T1000 (cell line): Measurements from ENCODE around the gene RGL3.
A peak's percentile ranks its signal among the peaks of the same experiment; 100 is the strongest.
"Not testable (repeated sequence)": the region's sequence is repeated elsewhere in the genome, so short reads cannot be mapped to it uniquely, and the experiment has no call there.

Source experiments
- DNase-seq: peaks from one replicate; lab custom pipeline; 2025; ENCODE audit warnings: mixed read lengths; lab: John Stamatoyannopoulos, UW

The RGL3 gene

DNA sequence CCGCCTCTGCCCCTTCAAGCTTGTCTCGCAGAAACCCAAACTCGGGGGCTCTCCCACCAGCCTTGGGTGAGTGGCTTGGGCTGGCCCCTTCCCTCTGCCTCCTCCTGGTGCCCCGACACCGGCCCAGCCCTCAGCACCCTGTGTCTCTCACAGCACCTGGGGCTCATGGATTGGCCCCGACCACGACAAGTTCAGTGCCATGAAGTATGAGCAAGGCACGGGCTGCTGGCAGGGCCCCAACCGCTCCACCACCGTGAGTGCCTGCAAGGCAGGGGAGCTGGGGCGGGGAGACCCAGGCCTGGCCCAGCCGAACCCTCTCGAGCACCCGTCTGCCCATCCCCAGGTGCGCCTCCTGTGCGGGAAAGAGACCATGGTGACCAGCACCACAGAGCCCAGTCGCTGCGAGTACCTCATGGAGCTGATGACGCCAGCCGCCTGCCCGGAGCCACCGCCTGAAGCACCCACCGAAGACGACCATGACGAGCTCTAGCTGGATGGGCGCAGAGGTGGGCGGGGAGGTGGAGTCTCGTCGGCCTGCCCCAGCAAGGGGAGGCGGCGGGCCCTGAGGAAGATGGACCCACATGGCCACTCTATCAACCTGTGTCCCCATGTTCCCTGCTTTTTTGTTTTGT, 29.9 kb upstream of the RGL3 start:
- DNase-seq = no peak

DNA sequence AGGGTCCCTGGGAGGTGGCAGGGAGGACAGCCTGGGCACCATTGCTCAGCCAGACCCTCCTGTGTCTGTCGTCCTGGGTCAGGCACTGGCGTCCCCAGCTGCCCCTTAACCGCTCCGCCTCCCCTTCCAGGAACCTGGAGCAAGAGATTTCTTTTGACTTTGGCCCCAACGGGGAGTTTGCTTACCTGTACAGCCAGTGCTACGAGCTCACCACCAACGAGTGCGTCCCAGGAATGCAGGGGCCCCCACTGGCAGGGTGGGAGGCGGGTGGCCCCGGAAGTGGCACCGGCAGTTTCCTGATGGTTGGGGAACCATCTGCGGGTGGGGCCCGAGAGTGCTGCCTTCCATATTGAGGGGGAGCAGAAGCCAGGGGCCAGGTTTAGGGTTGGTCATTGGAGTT, 29.3 kb upstream of the RGL3 start:
- no peak for DNase-seq

DNA sequence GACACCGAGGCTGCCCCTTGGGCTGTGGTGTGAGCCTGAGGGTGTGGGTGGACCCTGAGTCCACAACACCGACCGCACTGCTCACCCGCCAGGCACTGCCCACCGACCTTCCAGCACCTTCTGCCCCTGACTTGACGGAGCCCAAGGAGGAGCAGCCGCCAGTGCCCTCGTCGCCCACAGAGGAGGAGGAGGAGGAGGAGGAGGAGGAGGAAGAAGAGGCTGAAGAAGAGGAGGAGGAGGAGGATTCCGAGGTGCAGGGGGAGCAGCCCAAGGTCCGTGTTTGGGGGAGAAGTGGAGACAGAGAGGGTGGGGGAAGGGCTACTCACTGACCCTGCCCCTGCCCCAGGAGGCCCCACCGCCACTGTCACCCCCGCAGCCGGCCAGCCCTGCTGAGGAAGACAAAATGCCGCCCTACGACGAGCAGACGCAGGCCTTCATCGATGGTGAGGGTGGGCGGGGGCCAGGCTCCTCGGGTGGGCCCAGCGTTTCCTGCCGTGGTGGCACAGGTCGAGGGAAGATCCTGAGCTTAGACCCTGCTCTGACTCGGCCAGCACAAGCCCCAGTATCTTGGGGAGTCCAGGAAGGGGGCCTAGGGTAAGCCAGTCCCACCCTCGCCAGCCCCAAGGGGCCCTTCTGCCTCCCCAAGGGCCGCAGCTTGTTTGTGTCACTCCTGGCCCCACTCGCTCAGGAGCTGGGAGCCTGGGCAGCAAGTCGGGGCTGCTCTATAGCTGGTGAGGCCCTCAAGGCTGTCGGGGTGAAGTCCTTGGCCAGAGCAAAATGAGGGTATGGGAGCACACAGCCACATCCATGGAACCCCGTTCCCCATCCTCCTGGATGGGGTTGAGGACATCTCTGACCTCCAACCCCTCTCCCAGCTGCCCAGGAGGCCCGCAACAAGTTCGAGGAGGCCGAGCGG, 28.5 kb upstream of the RGL3 start:
- DNase-seq = no peak

- DNase-seq = peak; percentile 4
These were observed 27.7 kb upstream of the RGL3 start for GRCh38 chr19:11446652-11447301.

- no peak for DNase-seq
These were observed 27.1 kb upstream of the RGL3 start for GRCh38 chr19:11446271-11446651.

DNA sequence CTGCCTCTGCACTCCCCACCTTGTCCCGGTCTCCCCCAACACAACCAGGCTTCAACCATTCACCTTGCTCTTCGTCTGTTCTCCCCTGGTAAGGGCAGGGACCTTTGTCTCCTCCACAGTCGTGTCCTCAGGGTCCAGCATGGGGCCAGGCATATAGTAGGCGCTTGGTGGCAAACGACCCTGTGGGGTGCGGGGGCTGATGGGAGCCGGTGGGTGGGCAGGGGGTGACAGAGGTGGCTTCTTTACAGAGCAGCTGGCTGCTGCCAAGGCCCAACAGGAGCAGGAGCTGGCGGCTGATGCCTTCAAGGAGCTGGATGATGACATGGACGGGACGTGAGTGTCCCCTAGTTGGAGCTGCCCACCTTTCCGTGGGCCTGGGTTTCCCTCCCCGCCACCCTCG, 26.0 kb upstream of the RGL3 start:
- DNase-seq = no peak

- DNase-seq = no peak
These were observed 24.9 kb upstream of the RGL3 start for GRCh38 chr19:11444059-11444458.

DNA sequence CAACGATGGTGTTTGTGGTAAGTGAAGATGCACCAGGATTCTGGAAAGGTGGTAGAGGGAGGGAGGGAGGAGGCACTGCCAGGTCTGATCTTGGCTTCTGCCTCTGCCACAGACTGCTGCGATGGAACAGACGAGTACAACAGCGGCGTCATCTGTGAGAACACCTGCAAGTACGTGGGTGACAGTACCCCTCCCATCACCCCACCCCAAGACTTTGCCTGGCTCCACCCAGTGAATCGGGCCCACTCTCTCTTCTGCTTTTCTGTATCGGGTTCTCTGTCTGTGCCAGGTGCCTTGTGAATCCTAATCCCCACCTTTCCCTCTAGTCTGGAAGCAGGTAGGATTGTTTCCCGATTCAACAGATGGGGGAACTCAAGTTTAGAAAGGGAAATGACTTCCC, 18.8 kb upstream of the RGL3 start:
- no peak for DNase-seq

GRCh38 chr19:11435833-11436313, 16.8 kb upstream of the RGL3 start:
- no peak for DNase-seq

DNA sequence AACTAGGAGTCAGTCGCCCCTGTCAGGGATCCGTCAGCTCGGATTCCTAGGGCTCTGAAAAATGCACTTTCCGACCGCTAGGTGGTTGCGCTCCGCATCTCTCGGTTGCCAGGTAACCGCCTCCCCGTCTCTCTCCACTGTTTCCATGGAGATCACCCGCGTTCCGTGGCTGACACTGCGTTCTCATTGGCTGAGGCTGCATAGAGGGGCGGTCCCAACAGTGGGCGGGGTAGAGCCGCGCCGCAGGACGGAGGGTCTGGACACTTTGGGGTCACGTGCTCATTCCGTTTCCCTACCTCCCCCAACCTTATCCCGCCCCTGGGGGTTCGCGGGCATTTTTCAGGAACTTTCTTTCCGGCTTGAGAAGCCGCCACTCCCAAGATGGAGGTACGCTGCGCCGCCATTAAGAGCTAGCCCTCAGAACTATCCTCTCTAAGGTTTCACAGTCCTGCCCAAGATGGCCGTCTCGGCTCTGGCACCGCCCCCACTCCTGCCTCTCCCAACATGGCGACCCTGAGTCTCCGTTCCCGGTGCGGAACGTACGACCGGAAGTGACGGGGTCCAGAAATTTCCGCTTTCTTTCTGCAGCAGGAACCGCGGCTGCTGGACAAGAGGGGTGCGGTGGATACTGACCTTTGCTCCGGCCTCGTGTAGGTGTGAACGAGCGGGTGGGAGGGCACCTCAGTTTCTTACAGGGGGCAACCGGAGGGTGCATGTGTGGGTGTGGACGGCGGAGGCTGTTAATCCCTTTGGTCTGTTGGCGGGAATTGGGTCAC, 16.1 kb upstream of the RGL3 start, which contains the start of the genes ODAD3 and PRKCSH:
ODAD3 (minus strand) TSS at position 65 of the 776 bp plus-strand sequence. CDS start 105 bp downstream, outside the sequence.
PRKCSH (plus strand) TSS at position 579 of the 776 bp plus-strand sequence. CDS start 483 bp downstream, outside the sequence.
- peak; percentile 99 for DNase-seq

DNA sequence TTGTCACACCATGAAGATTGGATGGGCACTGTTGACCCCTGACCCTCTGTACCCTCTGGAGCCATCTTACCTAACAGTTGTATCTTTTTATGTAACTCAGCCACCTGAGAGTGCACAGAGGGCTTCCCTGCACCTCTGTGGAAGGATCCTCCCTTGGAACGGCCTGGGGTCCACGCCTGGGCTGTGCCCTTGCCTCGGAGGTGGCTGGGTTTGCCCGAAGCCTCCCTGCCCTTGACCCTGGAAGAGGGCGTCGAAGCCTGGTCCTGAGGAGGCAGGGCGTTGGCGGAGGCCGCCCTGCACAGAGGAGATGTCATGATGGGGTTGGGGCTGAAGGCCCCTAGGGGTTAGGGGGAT, 15.6 kb upstream of the RGL3 start:
- no peak for DNase-seq

- not testable (repeated sequence) for DNase-seq
These were observed 14.4 kb upstream of the RGL3 start for GRCh38 chr19:11433526-11433925.

GRCh38 chr19:11426656-11427055, 7.5 kb upstream of the RGL3 start:
- DNase-seq = no peak

DNA sequence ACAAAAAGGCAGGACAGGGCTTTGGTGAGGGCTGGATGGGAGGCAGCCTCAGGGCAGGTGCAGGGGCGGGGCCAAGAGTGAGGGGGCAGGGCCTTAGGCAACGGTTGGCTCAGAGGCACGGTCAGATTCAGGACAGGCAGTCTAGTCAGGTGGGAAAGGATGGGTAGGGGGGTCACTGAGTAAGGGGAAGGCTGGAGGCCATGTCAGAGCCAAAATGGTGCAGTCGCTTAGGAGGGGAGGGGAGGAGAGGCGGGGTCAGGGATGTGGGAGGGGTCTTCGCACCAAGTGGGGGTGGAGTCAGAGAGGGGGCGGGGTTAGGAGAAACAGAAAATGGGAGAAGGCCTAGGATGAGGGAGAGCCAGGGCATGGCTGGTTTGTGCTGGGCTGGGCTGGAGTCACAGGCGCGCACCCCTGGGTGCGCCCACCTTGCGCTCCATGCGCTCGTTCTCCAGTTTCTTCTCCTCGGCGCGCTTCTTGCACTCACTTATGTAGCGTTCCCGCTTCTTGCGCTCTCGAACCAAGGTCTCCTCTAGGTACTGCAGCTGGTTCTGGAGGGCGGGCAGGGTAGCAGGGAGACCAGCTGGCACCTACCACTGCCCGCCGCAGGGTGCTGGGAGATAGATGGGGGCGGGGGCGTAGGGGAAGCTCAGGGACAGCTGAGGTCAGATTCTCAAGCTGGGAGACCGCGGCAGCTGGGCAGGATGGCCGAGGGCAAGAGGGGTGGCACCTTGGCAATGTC, 6.8 kb upstream of the RGL3 start:
- no peak for DNase-seq

DNA sequence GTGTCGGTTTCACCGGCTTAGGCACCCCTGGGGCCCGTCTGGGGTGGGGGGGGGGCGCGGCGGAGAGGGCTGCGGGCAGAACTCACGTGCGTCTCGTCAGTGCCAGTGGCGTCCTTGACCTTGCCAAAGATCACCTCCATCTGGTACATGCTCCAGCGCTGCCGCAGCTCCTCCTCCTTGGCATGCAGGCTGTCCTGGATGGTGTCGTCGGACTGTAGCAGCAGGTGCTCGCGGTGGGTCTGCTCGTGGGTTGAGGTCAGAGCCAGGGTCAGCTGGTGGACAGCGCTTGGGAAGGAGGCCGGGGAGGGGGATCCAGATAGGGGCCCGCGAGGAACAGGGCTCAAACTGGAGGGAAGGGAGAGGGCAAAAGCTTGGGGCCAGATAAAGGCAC, 4.7 kb upstream of the RGL3 start:
- no peak for DNase-seq

DNA sequence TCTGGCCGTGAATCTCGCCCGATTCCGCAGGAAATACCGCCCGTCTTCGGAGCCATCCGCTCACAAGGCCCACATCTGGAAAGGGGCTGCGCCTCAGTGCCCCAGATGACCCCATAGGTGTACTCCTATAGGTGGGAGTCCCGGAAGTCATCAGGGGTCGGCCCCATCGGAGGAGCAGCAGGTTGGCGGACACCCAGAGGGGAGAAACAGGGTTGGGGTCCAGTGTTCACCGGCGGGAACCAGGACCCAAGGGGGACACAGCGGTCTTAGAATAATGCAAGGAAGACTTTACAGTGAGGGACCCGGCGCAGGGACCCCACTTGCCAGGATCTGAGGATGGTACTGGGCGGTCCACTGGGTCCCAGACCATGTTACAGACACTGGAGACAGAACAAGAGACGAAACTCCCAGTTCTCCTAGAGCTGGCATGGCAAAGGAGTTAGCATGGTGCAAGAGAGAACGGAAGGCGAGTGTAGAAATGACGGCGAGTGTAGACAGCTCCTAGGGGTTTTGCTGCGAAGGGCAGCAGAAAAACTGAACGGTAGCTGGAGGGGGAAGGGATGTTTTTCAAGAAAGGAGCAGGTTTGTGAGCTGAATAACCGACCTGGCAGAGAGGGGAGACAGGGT, 4.2 kb upstream of the RGL3 start:
- DNase-seq = no peak

DNA sequence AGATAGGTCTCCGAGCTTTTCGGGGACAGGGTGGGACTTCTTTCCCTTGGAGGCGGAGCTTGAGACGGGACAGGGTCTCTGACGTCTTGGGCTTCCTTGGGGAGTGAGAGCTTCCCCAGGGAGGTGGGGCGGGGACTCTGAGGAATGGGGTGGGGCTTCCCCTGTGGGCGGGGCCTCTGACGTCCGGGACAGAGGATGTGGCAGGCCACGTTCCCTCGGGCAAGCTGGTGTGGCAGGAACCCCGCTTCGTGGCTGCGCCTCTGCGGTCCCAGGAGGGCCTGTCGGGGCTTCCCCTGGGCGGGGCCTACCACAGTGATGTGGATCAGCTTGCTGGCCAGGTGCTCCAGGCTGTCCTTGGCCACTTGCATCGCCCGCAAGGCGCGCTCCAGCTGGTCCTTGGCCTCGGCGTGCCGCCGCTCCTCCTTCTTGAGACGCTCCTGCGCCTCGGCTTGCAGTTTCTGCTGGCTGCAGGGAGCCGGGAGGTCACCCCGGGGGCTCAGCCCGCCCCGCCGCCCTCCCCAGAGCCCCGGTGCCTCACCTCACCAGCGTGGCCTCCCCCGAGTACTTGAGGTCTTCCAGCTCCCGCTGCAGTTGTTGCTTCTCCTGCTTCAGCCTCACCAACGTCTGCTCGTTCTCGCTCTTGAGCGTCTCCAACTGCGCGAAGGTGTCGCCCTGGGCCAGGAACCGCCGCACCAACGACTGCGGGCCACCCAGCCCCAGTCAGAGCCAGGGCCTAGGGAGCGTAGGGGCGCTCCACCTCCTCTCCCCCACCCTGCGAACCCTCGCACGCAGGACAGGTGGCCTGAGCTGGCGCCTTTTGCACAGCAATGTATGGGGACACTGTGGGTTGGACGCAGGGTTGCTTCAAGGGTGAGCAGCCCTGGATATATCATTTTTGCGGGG, 3.3 kb upstream of the RGL3 start:
- peak; percentile 36 for DNase-seq

DNA sequence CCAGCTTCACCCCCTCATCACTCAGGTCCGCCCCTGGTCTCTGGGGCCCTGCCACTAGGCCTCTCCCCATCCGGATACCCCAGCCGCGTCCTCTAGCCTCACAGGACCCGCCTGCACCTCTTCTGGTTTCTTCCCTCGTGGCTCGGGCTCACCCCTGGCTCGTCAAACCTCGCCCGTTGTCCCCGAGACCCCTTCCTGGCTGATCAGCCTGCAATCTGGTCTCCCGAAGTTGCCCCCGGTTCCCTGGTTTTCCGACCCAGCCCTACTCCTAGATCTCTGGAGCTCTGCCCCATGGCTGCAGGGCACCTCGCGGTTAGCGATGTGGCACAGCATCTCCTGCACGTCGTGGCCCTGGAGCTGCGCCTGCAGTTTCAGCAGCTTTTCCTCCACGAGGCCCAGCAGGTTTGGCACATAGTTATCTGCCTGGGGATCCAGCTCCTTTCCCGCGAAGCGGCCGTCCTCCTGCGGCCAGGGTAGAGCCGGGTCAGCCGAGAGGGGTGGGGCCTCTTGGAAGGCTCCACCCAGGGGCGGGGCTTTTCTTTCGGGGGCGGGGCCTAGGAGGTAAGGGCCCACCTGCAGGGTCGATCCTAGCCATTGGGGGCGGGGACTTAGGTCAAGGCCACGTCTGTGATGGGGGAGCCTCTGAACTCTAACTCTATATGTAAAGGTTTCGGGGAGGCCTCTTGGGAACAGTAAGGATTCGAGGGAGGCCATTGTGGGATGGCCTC, 2.4 kb upstream of the RGL3 start:
- no peak for DNase-seq
